CD14-positive monocyte (primary cell): Measurements from ENCODE around the gene LGR5. TPM values are rescaled to one million over a fixed set of nuclear protein-coding genes. Genes with fewer than 3 reads are reported as not detected.

Source experiments
- DNase-seq, 3 donors: peaks; one replicate each; pipeline ENCODE4 v3.0.0-alpha.2; 2011 to 2022
- H2AFZ ChIP-seq: 2 replicates; pipeline ENCODE4 v1.6.0; 2012; ENCODE audit warnings: mild to moderate bottlenecking, low read depth, low read length, inconsistent platforms; ENCODE audit not compliant: insufficient read depth, poor library complexity, severe bottlenecking
- H3K27ac ChIP-seq, 2 donors: 1 replicate in 1 of 2; 2 replicates in 1 of 2; pipeline ENCODE4 v1.5.1; 2012 to 2013; ENCODE audit warnings: low read length in 2 of 2, control low read depth in 1 of 2, inconsistent platforms in 1 of 2, low read depth in 1 of 2, mild to moderate bottlenecking in 1 of 2
- H3K27me3 ChIP-seq, 2 donors: one replicate each; pipeline versions ENCODE4 v1.6.0 to v1.6.1; 2011 to 2013; ENCODE audit warnings: low read length in 2 of 2; ENCODE audit not compliant: control insufficient read depth in 2 of 2, insufficient read depth in 2 of 2
- H3K36me3 ChIP-seq, 2 donors: replicated peaks in 1 of 2; 1 replicate in 1 of 2; 2 replicates in 1 of 2; pipeline versions ENCODE4 v1.5.1 to v1.6.1; 2012 to 2013; ENCODE audit warnings: low read length in 2 of 2, control low read depth in 1 of 2, inconsistent platforms in 1 of 2, mild to moderate bottlenecking in 1 of 2; ENCODE audit not compliant: insufficient read depth in 2 of 2, control insufficient read depth in 1 of 2
- H3K4me1 ChIP-seq, 2 donors: 1 replicate in 1 of 2; 2 replicates in 1 of 2; pipeline versions ENCODE4 v1.5.1 to v1.6.1; 2012 to 2013; ENCODE audit warnings: low read length in 2 of 2, control low read depth in 1 of 2, inconsistent platforms in 1 of 2, mild to moderate bottlenecking in 1 of 2, moderate library complexity in 1 of 2; ENCODE audit not compliant: insufficient read depth in 2 of 2, control insufficient read depth in 1 of 2
- H3K4me2 ChIP-seq: replicated peaks from 2 replicates; pipeline ENCODE3; 2012; ENCODE audit warnings: low read length, moderate library complexity, mild to moderate bottlenecking; ENCODE audit not compliant: poor library complexity, severe bottlenecking; ENCODE audit errors: extremely low read depth
- H3K4me3 ChIP-seq, 3 experiments: fragments of 200-600 bp in 1 of 3; sonication (generic) in 1 of 3; replicated peaks in 1 of 3; 1 replicate in 2 of 3; 2 replicates in 1 of 3; pipeline ENCODE4 v1.5.1; 2011 to 2013; ENCODE audit warnings: low read length in 3 of 3, mild to moderate bottlenecking in 3 of 3, control low read depth in 2 of 3, low read depth in 2 of 3, inconsistent platforms in 1 of 3, moderate library complexity in 1 of 3
- H3K79me2 ChIP-seq: 2 replicates; pipeline ENCODE4 v1.6.0; 2012; ENCODE audit warnings: mild to moderate bottlenecking, control low read depth, inconsistent platforms, low read length, moderate library complexity; ENCODE audit not compliant: insufficient read depth
- H3K9ac ChIP-seq: 2 replicates; pipeline ENCODE4 v1.6.0; 2017; ENCODE audit warnings: low read length, mild to moderate bottlenecking; ENCODE audit not compliant: insufficient read depth, poor library complexity, severe bottlenecking
- H3K9me3 ChIP-seq, 2 donors: replicated peaks in 1 of 2; 1 replicate in 1 of 2; 2 replicates in 1 of 2; pipeline versions ENCODE4 v1.5.1 to v1.6.1; 2012 to 2013; ENCODE audit warnings: low read length in 2 of 2, control low read depth in 1 of 2; ENCODE audit not compliant: control insufficient read depth in 1 of 2, insufficient read depth in 1 of 2
- H4K20me1 ChIP-seq: 2 replicates; pipeline ENCODE4 v1.6.0; 2012; ENCODE audit warnings: mild to moderate bottlenecking, low read length, control low read depth, moderate library complexity; ENCODE audit not compliant: insufficient read depth
- H3K27ac Mint-ChIP-seq, 7 donors: one replicate each; pipeline ENCODE4 v1.8.0; 2020; ENCODE audit warnings: mild to moderate bottlenecking in 7 of 7, mixed read lengths in 7 of 7, moderate library complexity in 6 of 7, inconsistent platforms in 2 of 7
- H3K27me3 Mint-ChIP-seq, 3 donors: one replicate each; pipeline ENCODE4 v1.8.0; 2021 to 2022; ENCODE audit warnings: low read depth in 3 of 3, mild to moderate bottlenecking in 3 of 3, mixed read lengths in 3 of 3, moderate library complexity in 3 of 3, inconsistent platforms in 1 of 3
- H3K36me3 Mint-ChIP-seq, 2 donors: one replicate each; pipeline ENCODE4 v1.8.0; 2020; ENCODE audit warnings: mixed read lengths in 2 of 2, inconsistent platforms in 1 of 2, mild to moderate bottlenecking in 1 of 2
- H3K4me1 Mint-ChIP-seq: one replicate; pipeline ENCODE4 v1.8.0; 2020; ENCODE audit warnings: mild to moderate bottlenecking, mixed read lengths
- H3K4me3 Mint-ChIP-seq, 2 donors: one replicate each; pipeline ENCODE4 v1.8.0; 2020; ENCODE audit warnings: mild to moderate bottlenecking in 2 of 2, mixed read lengths in 2 of 2, moderate library complexity in 1 of 2
- H3K9me3 Mint-ChIP-seq, 7 donors: one replicate each; pipeline ENCODE4 v1.8.0; 2020 to 2022; ENCODE audit warnings: mixed read lengths in 7 of 7, mild to moderate bottlenecking in 6 of 7, moderate library complexity in 6 of 7, inconsistent platforms in 2 of 7
- CTCF ChIP-seq: fragments of 200-600 bp; IDR thresholded peaks from one replicate; pipeline ENCODE4 v1.8.0; 2022; ENCODE audit warnings: antibody characterized with exemption, mild to moderate bottlenecking
- WGBS: methylation state at CpG from one replicate; pipeline ENCODE4 v1.1.5; 2013; ENCODE audit warnings: missing lambda C conversion rate; ENCODE audit not compliant: insufficient coverage; 5-methylcytosine and 5-hydroxymethylcytosine counted together
- intact Hi-C, 2 donors: fragments of 100-400 bp; cut with micrococcal nuclease; formaldehyde crosslinking; loops; one replicate each; pipeline versions ENCODE4 v1.15.0 to v1.15.1; 2023
- polyA minus RNA-seq: library from RNA; depleted of rRNA, polyadenylated mRNA; stranded (reverse); fragments of >200 nt; gene quantifications from 2 replicates; pipeline ENCODE4 v1.2.3, GENCODE V29; 2012
- polyA plus RNA-seq, 3 donors: library from polyadenylated mRNA; depleted of rRNA in 1 of 3; unstranded in 2 of 3; stranded (reverse) in 1 of 3; fragments of 300-500 nt in 2 of 3; fragments of >200 nt in 1 of 3; fragmentation: Illumina TruSeq in 2 of 3; gene quantifications; 1 replicate in 2 of 3; 2 replicates in 1 of 3; pipeline ENCODE4 v1.2.3, GENCODE V29; 2012 to 2021
- total RNA-seq, 12 experiments: library from RNA in 1 of 12; stranded (reverse) in 1 of 12; fragments of 120-200 nt in 1 of 12; gene quantifications; one replicate each; pipeline ENCODE4 v1.2.4 and lab custom pipeline; 2013 to 2026; ENCODE audit warnings: mixed read lengths in 6 of 12, inconsistent platforms in 1 of 12

The LGR5 gene
- 0.02 TPM for total RNA-seq (2013)
- polyA plus RNA-seq = not detected
- polyA minus RNA-seq = not detected in 2 replicates
- 0 to 2.8 (median 0.10) reads per million in 11 experiments for total RNA-seq (lab: John Stamatoyannopoulos, UW)

GRCh38 chr12:71439613-71440344, at the start of gene LGR5:
TSS of gene LGR5 (plus strand) at chr12:71439798. CDS start at chr12:71440081, 283 bp downstream.
- Mint-ChIP-seq H3K36me3 (no peaks in the 10 kb centered on the region), H3K4me3 (peak within 1 kb of the TSS; percentile 47 to 72), H3K4me1 (peaks cover 16% of the 10 kb centered on the region), H3K27me3 (peaks cover 39 to 60% (median 51%) of the 10 kb centered on the region in 3 donors), H3K27ac (no peak within 1 kb of the TSS), H3K9me3 (peaks cover 13 to 33% (median 29%) of the 10 kb centered on the region in 7 donors)
- Histone ChIP-seq H3K4me3 (peak within 1 kb of the TSS in 1 of 3 experiments; percentile 39), H3K36me3 (no peaks in the 10 kb centered on the region), H3K27ac (no peak within 1 kb of the TSS), H3K9ac (no peak within 1 kb of the TSS), H4K20me1 (no peaks in the 10 kb centered on the region), H3K9me3 (peaks cover 9 to 54% of the 10 kb centered on the region in 2 donors), H2AFZ (no peak within 1 kb of the TSS), H3K27me3 (peaks cover 40 to 57% of the 10 kb centered on the region in 2 donors), H3K4me1 (peaks cover 6 to 16% of the 10 kb centered on the region in 2 donors), H3K4me2 (peak within 1 kb of the TSS; percentile 44), H3K79me2 (no peaks in the 10 kb centered on the region)
- no peak for TF ChIP-seq CTCF
- under 1% methylated on average over 55 of the region's 65 CpGs for WGBS
- intact Hi-C loops = no loop called here
- DNase-seq = no peak

GRCh38 chr12:71392521-71393145, 47.0 kb upstream of the LGR5 start:
- WGBS = 73% methylated on average over 5 of the region's 10 CpGs
- Histone ChIP-seq H3K27me3 (no peaks in the 10 kb centered on the region), H3K36me3 (no peaks in the 10 kb centered on the region), H3K27ac (no peak overlapping the region), H3K4me3 (no peak overlapping the region), H3K9me3 (no peaks in the 10 kb centered on the region), H3K79me2 (no peaks in the 10 kb centered on the region), H4K20me1 (no peaks in the 10 kb centered on the region), H3K9ac (no peak overlapping the region), H3K4me1 (no peaks in the 10 kb centered on the region), H2AFZ (no peak overlapping the region), H3K4me2 (no peak overlapping the region)
- Mint-ChIP-seq H3K27me3 (no peaks in the 10 kb centered on the region), H3K36me3 (no peaks in the 10 kb centered on the region), H3K27ac (no peak overlapping the region), H3K4me1 (no peaks in the 10 kb centered on the region), H3K4me3 (no peak overlapping the region), H3K9me3 (peaks cover 0 to 6% (median 1%) of the 10 kb centered on the region in 7 donors)
- peak in 2 of 3 donors; percentile 6 to 12 for DNase-seq
- intact Hi-C loops = no loop called here
- peak; percentile 78 for TF ChIP-seq CTCF
